Hepatocyte (in vitro differentiated cells): ENCODE measurements around the gene PHKG2. TPM values are rescaled to one million over a fixed set of nuclear protein-coding genes. Genes with fewer than 3 reads are reported as not detected.

Experiments used
- DNase-seq: peaks from one replicate; pipeline ENCODE4 v3.0.0-alpha.2; 2016; ENCODE audit warnings: low spot score
- H2AFZ ChIP-seq: fragments of 200-600 bp; sonication (generic); 2 replicates; pipeline ENCODE4 v1.6.0; 2016; ENCODE audit warnings: antibody characterized with exemption, mild to moderate bottlenecking
- H3K27ac ChIP-seq: fragments of 200-600 bp; sonication (generic); 2 replicates; pipeline ENCODE4 v1.5.1; 2016; ENCODE audit warnings: mild to moderate bottlenecking
- H3K27me3 ChIP-seq: fragments of 200-600 bp; sonication (generic); 2 replicates; pipeline ENCODE4 v1.6.1; 2016
- H3K36me3 ChIP-seq: fragments of 200-600 bp; sonication (generic); replicated peaks from 2 replicates; pipeline ENCODE4 v1.5.1; 2016; ENCODE audit warnings: low read depth; ENCODE audit not compliant: insufficient read depth
- H3K4me1 ChIP-seq: fragments of 200-600 bp; sonication (generic); 2 replicates; pipeline ENCODE4 v1.5.1; 2016; ENCODE audit warnings: mild to moderate bottlenecking, moderate library complexity; ENCODE audit not compliant: insufficient read depth
- H3K4me2 ChIP-seq: fragments of 200-600 bp; sonication (generic); 2 replicates; pipeline ENCODE4 v1.6.0; 2016
- H3K4me3 ChIP-seq: fragments of 200-600 bp; sonication (generic); 2 replicates; pipeline ENCODE4 v1.5.1; 2016; ENCODE audit warnings: mild to moderate bottlenecking
- H3K79me2 ChIP-seq: fragments of 200-600 bp; sonication (generic); 2 replicates; pipeline ENCODE4 v1.6.0; 2017; ENCODE audit warnings: mild to moderate bottlenecking
- H3K9me2 ChIP-seq: fragments of 200-600 bp; sonication (generic); replicated peaks from 2 replicates; pipeline ENCODE4 v1.6.0; 2017; ENCODE audit warnings: mild to moderate bottlenecking; ENCODE audit not compliant: insufficient read depth
- H3K9me3 ChIP-seq: fragments of 200-600 bp; sonication (generic); 2 replicates; pipeline ENCODE4 v1.5.1; 2016; ENCODE audit warnings: low read depth, mild to moderate bottlenecking
- H4K20me1 ChIP-seq: fragments of 200-600 bp; sonication (generic); 2 replicates; pipeline ENCODE4 v1.6.0; 2016; ENCODE audit warnings: mild to moderate bottlenecking; ENCODE audit not compliant: insufficient read depth, poor library complexity, severe bottlenecking
- CTCF ChIP-seq: fragments of 200-600 bp; sonication (generic); IDR thresholded peaks from 2 replicates; pipeline ENCODE4 v1.5.1; 2016; ENCODE audit warnings: antibody characterized with exemption, mild to moderate bottlenecking; ENCODE audit not compliant: poor library complexity
- EZH2 ChIP-seq: fragments of 200-600 bp; sonication (generic); IDR thresholded peaks from 2 replicates; pipeline ENCODE4 v1.6.1; 2016; ENCODE audit warnings: antibody characterized with exemption, mild to moderate bottlenecking, borderline replicate concordance
- EZH2phosphoT487 ChIP-seq: fragments of 200-600 bp; sonication (generic); IDR thresholded peaks from one replicate; pipeline ENCODE4 v1.6.1; 2018; ENCODE audit warnings: antibody characterized with exemption, mild to moderate bottlenecking, low read depth, moderate library complexity; ENCODE audit not compliant: unreplicated experiment, severe bottlenecking
- WGBS: methylation state at CpG from one replicate; pipeline ENCODE4 v1.1.6; 2016; ENCODE audit warnings: low lambda C conversion rate; ENCODE audit errors: missing lambda C conversion rate; 5-methylcytosine and 5-hydroxymethylcytosine counted together
- polyA plus RNA-seq: library from polyadenylated mRNA; unstranded; fragments of >200 nt; fragmentation: Nextera tagmentation; extraction: Ambion mirVana; gene quantifications from 2 replicates; pipeline ENCODE4 v1.2.1, GENCODE V29; 2016
- total RNA-seq: library from RNA; depleted of rRNA; stranded (reverse); fragments of >200 nt; gene quantifications from 2 replicates; pipeline ENCODE4 v1.2.3, GENCODE V29; 2014

The PHKG2 gene
- total and polyA plus RNA-seq, 2 experiments from 2014 or later: 28.0 to 39.5 TPM

GRCh38 chr16:30757316-30757715 lies 9.1 kb downstream of the PHKG2 start:
- H3K27ac ChIP-seq: no peak overlapping the region
- no peak for DNase-seq
- no peak overlapping the region for H2AFZ ChIP-seq
- 92% methylated on average over 7 of the region's 7 CpGs for WGBS
- no peaks in the 10 kb centered on the region for H3K9me3 ChIP-seq
- H4K20me1 ChIP-seq: no peaks in the 10 kb centered on the region
- no peak overlapping the region for H3K4me2 ChIP-seq
- no peaks in the 10 kb centered on the region for H3K27me3 ChIP-seq
- no peaks in the 10 kb centered on the region for H3K9me2 ChIP-seq
- peaks cover 6% of the 10 kb centered on the region for H3K4me1 ChIP-seq
- TF ChIP-seq CTCF (no peak), EZH2 (no peak), EZH2phosphoT487 (no peak)
- H3K4me3 ChIP-seq: no peak overlapping the region
- H3K79me2 ChIP-seq: peaks cover under 1% of the 10 kb centered on the region
- no peaks in the 10 kb centered on the region for H3K36me3 ChIP-seq

GRCh38 chr16:30758988-30759491 lies 10.8 kb downstream of the PHKG2 start:
- Histone ChIP-seq H3K4me1 (peaks cover 17% of the 10 kb centered on the region), H3K27me3 (no peaks in the 10 kb centered on the region), H3K9me3 (no peaks in the 10 kb centered on the region), H3K4me2 (no peak overlapping the region), H3K36me3 (no peaks in the 10 kb centered on the region), H3K27ac (no peak overlapping the region), H2AFZ (no peak overlapping the region), H3K4me3 (no peak overlapping the region), H4K20me1 (no peaks in the 10 kb centered on the region), H3K9me2 (no peaks in the 10 kb centered on the region), H3K79me2 (peaks cover 18% of the 10 kb centered on the region)
- 94% methylated on average over 10 of the region's 10 CpGs for WGBS
- no peak for DNase-seq
- TF ChIP-seq CTCF: no peak

- Histone ChIP-seq H3K4me2 (no peak overlapping the region), H3K36me3 (no peaks in the 10 kb centered on the region)
Observed at GRCh38 chr16:30760001-30760559, 11.9 kb downstream of the PHKG2 start.

More at GRCh38 chr16:30760001-30760559, 11.9 kb downstream of the PHKG2 start:
- H3K4me1 ChIP-seq: peaks cover 17% of the 10 kb centered on the region
- no peaks in the 10 kb centered on the region for H3K9me2 ChIP-seq
- no peak overlapping the region for H3K4me3 ChIP-seq
- peaks cover 26% of the 10 kb centered on the region for H3K79me2 ChIP-seq
- no peak overlapping the region for H3K27ac ChIP-seq
- no peaks in the 10 kb centered on the region for H3K9me3 ChIP-seq
- no peaks in the 10 kb centered on the region for H4K20me1 ChIP-seq
- no peak overlapping the region for H2AFZ ChIP-seq
- WGBS: 96% methylated on average over 7 of the region's 7 CpGs
- no peak for DNase-seq
- TF ChIP-seq CTCF: no peak
- no peak for TF ChIP-seq EZH2
- no peak for TF ChIP-seq EZH2phosphoT487
- no peaks in the 10 kb centered on the region for H3K27me3 ChIP-seq
